ENCODE data around the gene MARCKSL1. TPM values are rescaled to one million over a fixed set of nuclear protein-coding genes. Genes with fewer than 3 reads are reported as not detected.
"Not testable (repeated sequence)": the region's sequence is repeated elsewhere in the genome, so short reads cannot be mapped to it uniquely, and the experiment has no call there.

The MARCKSL1 gene
- total and polyA plus RNA-seq, 4 donors, result 28.4 to 78.4 (median 39.5) TPM

- TF ChIP-seq CTCF (IDR thresholded peaks at IDR 0.05; ENCODE audit: control extremely low read depth, extremely low read depth), result no peak
- no peak overlapping the region for H3K9ac ChIP-seq (ENCODE audit: insufficient read depth in 1 of 2, low read length in 2 of 2)
- DNase-seq (no peak), ATAC-seq (ENCODE audit: insufficient read depth, low FRiP score) (no peak)
- no peak overlapping the region for H3K27ac ChIP-seq (ENCODE audit: low read depth in 1 of 2, low read length in 1 of 2)
- peaks cover 0 to 11% (median 0%) of the 10 kb centered on the region in 5 donors for H3K4me1 ChIP-seq (ENCODE audit: control insufficient read depth in 5 of 5, insufficient read depth in 5 of 5, low read length in 5 of 5)
- WGBS, 2 donors, result 91 to 96% methylated on average over 3 of the region's 3 CpGs
- H3K36me3 ChIP-seq (ENCODE audit: control insufficient read depth in 4 of 4, insufficient read depth in 4 of 4, low read length in 4 of 4), result peaks cover 16 to 22% (median 19%) of the 10 kb centered on the region in 4 donors
- H3K9me3 ChIP-seq (ENCODE audit: control insufficient read depth in 4 of 4, insufficient read depth in 3 of 4, low read length in 3 of 4), result no peaks in the 10 kb centered on the region
- no peaks in the 10 kb centered on the region for H3K27me3 ChIP-seq (ENCODE audit: control insufficient read depth in 3 of 3, insufficient read depth in 3 of 3, low read length in 2 of 3)
- H3K4me3 ChIP-seq, result no peak overlapping the region
These were observed 31.9 kb downstream of the MARCKSL1 start for GRCh38 chr1:32303997-32304622.

- Histone ChIP-seq H3K36me3 (ENCODE audit: control insufficient read depth in 4 of 4, insufficient read depth in 4 of 4, low read length in 4 of 4) (peaks cover 14 to 22% (median 19%) of the 10 kb centered on the region in 4 donors), H3K27me3 (ENCODE audit: control insufficient read depth in 3 of 3, insufficient read depth in 3 of 3, low read length in 2 of 3) (no peaks in the 10 kb centered on the region), H3K9ac (ENCODE audit: insufficient read depth in 1 of 2, low read length in 2 of 2) (no peak overlapping the region), H3K4me1 (ENCODE audit: control insufficient read depth in 5 of 5, insufficient read depth in 5 of 5, low read length in 5 of 5) (peaks cover 0 to 11% (median 0%) of the 10 kb centered on the region in 5 donors), H3K27ac (ENCODE audit: low read depth in 1 of 2, low read length in 1 of 2) (no peak overlapping the region), H3K4me3 (no peak overlapping the region), H3K9me3 (ENCODE audit: control insufficient read depth in 4 of 4, insufficient read depth in 3 of 4, low read length in 3 of 4) (no peaks in the 10 kb centered on the region)
- no peak for DNase-seq
- 94 to 98% methylated on average over 3 of the region's 3 CpGs for WGBS, 2 donors
- no peak for TF ChIP-seq CTCF (IDR thresholded peaks at IDR 0.05; ENCODE audit: control extremely low read depth, extremely low read depth)
- no peak for ATAC-seq (ENCODE audit: insufficient read depth, low FRiP score)
These were observed 32.7 kb downstream of the MARCKSL1 start for GRCh38 chr1:32303358-32303757.

GRCh38 chr1:32299327-32299726, 36.7 kb downstream of the MARCKSL1 start:
- Histone ChIP-seq H3K27ac (ENCODE audit: low read depth in 1 of 2, low read length in 1 of 2) (no peak overlapping the region), H3K4me1 (ENCODE audit: control insufficient read depth in 5 of 5, insufficient read depth in 5 of 5, low read length in 5 of 5) (peaks cover 0 to 6% (median 0%) of the 10 kb centered on the region in 5 donors), H3K9me3 (ENCODE audit: control insufficient read depth in 4 of 4, insufficient read depth in 3 of 4, low read length in 3 of 4) (no peaks in the 10 kb centered on the region), H3K27me3 (ENCODE audit: control insufficient read depth in 3 of 3, insufficient read depth in 3 of 3, low read length in 2 of 3) (no peaks in the 10 kb centered on the region), H3K4me3 (no peak overlapping the region), H3K36me3 (ENCODE audit: control insufficient read depth in 4 of 4, insufficient read depth in 4 of 4, low read length in 4 of 4) (peaks cover 10 to 17% (median 11%) of the 10 kb centered on the region in 4 donors), H3K9ac (ENCODE audit: insufficient read depth in 1 of 2, low read length in 2 of 2) (no peak overlapping the region)
- DNase-seq (no peak), ATAC-seq (ENCODE audit: insufficient read depth, low FRiP score) (no peak)
- no peak for TF ChIP-seq CTCF (IDR thresholded peaks at IDR 0.05; ENCODE audit: control extremely low read depth, extremely low read depth)

GRCh38 chr1:32298211-32298610, 37.8 kb downstream of the MARCKSL1 start:
- peaks cover 2 to 11% (median 3%) of the 10 kb centered on the region in 4 donors for H3K36me3 ChIP-seq (ENCODE audit: control insufficient read depth in 4 of 4, insufficient read depth in 4 of 4, low read length in 4 of 4)
- not testable (repeated sequence) for H3K9me3 ChIP-seq (ENCODE audit: control insufficient read depth in 4 of 4, insufficient read depth in 3 of 4, low read length in 3 of 4); ATAC-seq (ENCODE audit: insufficient read depth, low FRiP score); DNase-seq; H3K4me1 ChIP-seq (ENCODE audit: control insufficient read depth in 5 of 5, insufficient read depth in 5 of 5, low read length in 5 of 5); H3K4me3 ChIP-seq; H3K27ac ChIP-seq (ENCODE audit: low read depth in 1 of 2, low read length in 1 of 2); H3K27me3 ChIP-seq (ENCODE audit: control insufficient read depth in 3 of 3, insufficient read depth in 3 of 3, low read length in 2 of 3); H3K9ac ChIP-seq (ENCODE audit: insufficient read depth in 1 of 2, low read length in 2 of 2)
- 96% methylated on average over 16 of the region's 16 CpGs for WGBS, 2 donors

All from lung (tissue), 12 donors.